NCI-H2029 treated with DMSO at 0.1 percent for 48 hours (cell line): ENCODE results near the gene IL13.
"Not testable (repeated sequence)": the region's sequence is repeated elsewhere in the genome, so short reads cannot be mapped to it uniquely, and the experiment has no call there.

ENCODE experiments used
- DNase-seq: peaks from one replicate; lab custom pipeline; 2025; lab: John Stamatoyannopoulos, UW

The IL13 gene

DNA sequence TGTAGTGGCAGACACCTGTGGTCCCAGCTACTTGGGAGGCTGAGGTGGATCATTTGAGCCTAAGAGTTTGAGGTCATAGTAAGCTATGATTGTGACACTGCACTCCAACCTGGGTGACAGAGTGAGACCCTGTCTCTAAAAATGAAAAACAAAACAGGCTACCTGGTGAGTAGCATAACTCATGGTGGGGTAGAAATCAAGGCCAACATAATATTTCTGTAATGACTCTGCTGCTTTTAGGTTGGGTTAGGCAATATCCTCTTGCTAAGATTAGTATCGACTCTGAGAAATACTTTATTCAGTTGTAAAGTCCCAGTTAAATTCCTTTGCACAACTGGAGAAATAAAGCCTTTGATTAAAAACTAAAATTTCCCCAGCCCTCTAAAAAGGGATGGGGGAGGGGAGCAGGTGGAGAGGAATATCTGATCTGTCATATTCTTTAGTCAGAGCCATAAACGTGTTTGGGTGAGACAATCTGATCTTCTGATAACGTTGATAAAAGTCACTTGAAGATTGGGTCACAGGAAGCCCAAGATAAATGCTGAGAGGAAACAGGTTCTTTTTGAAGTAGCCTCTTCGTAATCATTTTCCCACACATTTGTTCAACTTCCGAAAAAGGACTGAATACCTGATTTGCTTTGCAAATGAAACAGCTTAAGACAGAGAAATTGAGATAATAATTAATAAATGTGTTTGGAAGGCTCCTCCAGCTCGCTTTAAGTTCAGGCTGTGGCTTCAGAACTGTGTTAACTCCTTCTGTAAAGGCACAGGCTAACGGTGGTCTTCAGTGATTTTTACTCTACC is 30.8 kb downstream of the IL13 start:
- DNase-seq = no peak

GRCh38 chr5:132689513-132689912 is 31.5 kb downstream of the IL13 start:
- no peak for DNase-seq

DNA sequence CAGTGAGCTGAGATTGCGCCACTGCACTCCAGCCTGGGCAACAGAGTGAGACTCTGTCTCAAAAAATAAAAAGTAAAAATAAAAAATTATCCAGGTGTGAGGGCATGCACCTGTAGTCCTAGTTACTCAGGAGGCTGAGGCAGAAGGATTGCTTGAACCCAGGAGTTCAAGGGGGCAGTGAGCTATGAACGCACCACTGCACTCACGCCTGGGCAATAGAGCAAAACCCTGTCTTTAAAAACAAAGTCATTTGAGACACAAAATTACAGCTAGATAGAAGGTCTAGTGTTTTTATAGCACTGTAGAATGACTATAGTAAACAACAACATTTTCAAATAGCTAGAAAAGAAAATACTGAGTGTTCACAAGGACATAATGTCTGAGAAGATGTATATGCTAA is 32.2 kb downstream of the IL13 start:
- DNase-seq = no peak

- DNase-seq = not testable (repeated sequence)
Measured at GRCh38 chr5:132691755-132692631, 34.0 kb downstream of the IL13 start.

DNA sequence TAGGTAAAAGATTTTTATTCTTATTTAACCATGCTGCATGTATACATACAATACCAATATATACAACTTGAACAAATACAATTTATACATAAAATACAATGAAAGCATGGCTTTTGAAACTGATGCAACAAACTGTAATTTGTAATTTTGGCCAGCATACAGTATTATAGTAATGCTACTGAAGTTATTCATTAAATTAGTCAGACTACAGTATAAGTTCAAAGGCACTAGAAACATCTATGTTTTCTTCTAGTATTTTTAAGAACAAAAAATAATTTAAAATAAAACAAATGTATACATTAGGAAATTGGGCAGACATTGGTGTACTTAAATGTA is 34.6 kb downstream of the IL13 start:
- no peak for DNase-seq

GRCh38 chr5:132695956-132696355 is 38.0 kb downstream of the IL13 start:
- DNase-seq = no peak

GRCh38 chr5:132704875-132705274 is 46.9 kb downstream of the IL13 start:
- DNase-seq = no peak

DNA sequence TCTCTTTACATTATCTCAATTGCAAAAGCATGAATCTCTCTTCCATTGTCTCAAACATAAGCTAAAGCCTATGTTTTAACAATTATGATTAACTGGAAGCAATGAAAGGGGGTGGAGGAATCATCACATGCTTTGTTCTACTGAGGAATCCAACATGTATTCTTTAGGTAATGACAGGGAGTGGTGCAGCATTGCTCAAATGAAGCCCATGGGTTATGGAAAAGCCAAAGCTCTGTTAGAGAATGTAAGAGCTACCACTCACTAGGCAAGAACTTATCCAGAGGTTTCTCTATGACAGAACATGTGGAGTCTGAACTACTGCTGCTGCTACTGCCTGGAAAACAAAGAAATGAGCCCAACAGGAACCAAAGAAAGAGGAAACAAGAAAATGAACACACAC is 50.7 kb downstream of the IL13 start:
- no peak for DNase-seq
